Lung microvascular endothelial cell (primary cell): Measurements from ENCODE around the gene PET117. TPM values are rescaled to one million over a fixed set of nuclear protein-coding genes. Genes with fewer than 3 reads are reported as not detected.
A peak's percentile ranks its signal among the peaks of the same experiment; 100 is the strongest.
"Not testable (repeated sequence)": the region's sequence is repeated elsewhere in the genome, so short reads cannot be mapped to it uniquely, and the experiment has no call there.

Experiments
- DNase-seq, 2 donors: peaks; one replicate each; pipeline versions ENCODE4 v3.0.0 to v3.0.0-alpha.2; 2010; ENCODE audit warnings: low read depth in 2 of 2
- total RNA-seq: library from RNA; depleted of rRNA; stranded (reverse); fragments of >200 nt; gene quantifications from 2 replicates; pipeline ENCODE4 v1.2.1, GENCODE V29; 2014

Gene PET117, protein sequence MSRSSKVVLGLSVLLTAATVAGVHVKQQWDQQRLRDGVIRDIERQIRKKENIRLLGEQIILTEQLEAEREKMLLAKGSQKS
- 5.8 and 6.1 TPM in 2 replicates for total RNA-seq

DNA sequence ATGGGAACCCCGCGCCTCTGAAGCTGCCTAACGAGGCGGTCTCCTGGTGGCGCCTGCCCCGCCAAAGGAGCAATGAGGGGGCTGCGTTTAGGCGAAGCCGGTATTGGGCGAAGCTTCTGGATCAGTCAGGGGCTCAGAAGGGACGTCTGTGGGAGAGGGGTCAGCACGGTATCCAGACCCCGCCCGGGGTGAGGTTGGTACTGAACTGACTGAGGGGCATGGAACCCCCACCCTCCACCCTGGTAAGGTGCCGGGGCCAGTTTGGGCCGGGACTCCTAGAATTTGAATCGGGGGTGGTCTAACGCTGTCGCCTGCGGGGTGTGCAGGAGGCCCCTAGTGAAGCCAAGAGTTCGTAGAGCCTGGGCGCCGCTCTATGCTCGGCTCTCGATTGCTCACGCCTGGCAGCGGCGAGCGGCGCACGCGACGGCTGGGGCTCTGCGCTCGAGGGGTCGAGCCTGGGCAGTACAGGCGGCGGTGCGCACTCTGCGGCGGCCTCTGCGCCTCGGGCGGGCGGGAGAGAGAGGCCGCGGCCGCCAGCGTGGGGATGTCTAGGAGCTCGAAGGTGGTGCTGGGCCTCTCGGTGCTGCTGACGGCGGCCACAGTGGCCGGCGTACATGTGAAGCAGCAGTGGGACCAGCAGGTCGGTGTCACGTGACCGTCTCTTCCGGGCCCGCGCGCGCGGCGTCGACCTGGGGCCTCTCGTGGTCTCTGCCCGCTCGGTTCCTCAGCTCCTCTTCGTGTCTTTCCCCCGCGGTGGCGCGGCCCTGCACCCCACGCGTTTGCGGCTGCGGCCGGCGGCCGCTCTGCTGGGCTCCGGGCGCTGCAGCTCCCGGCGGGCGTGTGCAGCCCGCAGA is at the start of gene PET117, which contains the start of gene KAT14:
TSS of gene PET117 (plus strand) at position 452 of the 854 bp plus-strand sequence. CDS start at position 545, 93 bp downstream.
TSS of gene KAT14 (plus strand) at position 452 of the 854 bp plus-strand sequence. CDS start 4,798 bp downstream, outside the sequence.
- peak; percentile 93 to 95 for DNase-seq

DNA sequence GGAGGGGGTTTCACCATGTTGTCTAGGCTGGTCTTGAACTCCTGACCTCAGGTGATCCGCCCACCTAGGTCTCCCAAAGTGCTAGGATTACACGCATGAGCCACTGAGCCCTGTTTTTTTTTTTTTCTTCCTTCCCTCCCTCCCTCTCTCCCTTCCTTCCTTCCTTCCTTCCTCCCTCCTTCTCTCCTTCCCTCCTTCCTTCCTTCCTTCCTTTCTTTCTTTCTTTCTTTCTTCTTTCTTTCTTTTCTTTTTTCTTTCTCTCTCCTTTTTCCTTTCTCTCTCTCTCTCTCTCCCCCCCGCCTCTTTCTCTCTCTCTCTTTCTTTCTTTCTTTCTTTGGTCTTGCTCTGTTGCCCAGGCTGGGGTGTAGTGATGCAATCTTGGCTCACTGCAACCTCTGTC is 49.4 kb upstream of the PET117 start:
- not testable (repeated sequence) for DNase-seq

DNA sequence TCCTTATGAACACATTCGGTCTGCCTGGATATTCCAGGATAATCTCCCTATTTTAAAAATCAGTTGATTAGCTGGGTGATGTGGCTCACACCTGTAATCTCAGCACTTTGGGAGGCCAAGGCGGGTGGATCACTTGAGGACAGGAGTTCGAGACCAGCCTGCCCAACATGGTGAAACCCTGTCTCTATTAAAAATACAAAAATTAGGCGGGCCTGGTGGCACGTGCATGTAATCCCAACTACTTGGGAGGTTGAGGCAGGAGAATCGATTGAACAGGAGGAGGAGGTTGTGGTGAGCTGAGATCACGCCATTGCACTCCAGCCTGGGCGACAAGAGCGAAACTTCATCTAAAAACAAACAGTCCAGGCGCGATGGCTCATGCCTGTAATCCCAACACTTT is 48.8 kb upstream of the PET117 start:
- DNase-seq = not testable (repeated sequence)

DNA sequence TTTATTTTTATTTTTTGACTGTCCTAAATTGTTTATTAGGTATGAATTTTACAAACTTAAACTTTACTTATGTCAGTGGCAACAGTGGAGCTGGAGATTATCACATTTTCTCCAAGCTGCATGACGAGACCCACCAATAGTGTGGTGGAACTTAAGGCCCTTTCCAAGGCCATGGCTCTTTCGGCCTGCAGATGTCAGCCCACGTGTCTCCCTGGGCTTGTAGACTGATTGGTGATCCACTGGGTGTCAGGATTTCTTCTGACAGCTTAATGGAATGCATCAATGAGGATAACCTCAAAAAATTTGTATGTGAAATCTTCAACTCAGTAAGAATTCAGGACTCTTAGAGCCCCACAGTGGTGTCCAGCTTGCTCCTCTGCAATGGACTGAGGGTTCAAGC is 47.6 kb upstream of the PET117 start:
- DNase-seq = peak in 1 of 2 donors; percentile 1

DNA sequence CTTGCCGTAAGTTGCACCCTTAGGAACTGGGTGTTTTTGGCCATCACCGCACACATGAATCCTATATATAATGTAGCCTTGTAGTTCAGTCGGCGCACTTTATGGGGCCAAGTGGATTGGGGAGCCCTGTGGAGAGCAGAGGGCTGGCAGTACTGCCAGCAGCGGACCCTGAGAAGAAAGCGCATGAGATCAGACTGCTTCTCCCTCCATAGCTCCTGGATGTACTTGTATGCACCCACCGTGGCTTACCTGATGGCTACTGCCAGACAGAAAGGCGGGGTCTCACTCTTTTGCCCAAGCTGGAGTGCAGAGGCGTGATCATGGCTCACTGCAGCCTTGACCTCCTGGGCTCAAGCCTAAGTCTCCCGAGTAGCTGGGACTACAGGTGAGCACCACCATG is 47.2 kb upstream of the PET117 start:
- DNase-seq = no peak

DNA sequence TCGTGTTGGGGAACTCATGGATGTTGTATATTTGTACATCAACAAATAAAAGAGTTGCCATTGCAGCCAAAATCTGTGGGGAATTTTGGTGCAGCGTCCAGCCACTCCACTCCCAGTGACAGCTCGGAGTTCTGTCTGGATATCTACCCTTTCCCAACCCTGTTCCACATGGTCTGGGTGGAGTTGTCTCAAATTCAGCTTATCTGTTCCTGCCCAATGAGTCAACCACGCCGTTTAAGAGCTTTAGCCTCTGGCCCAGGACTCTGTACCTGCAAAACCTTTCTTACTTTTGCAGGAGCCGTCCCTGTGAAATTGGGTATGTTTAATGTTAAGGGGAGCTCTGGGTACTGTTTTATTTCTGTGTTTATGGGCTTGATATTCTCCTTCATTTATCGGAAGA is 46.0 kb upstream of the PET117 start:
- DNase-seq = no peak

DNA sequence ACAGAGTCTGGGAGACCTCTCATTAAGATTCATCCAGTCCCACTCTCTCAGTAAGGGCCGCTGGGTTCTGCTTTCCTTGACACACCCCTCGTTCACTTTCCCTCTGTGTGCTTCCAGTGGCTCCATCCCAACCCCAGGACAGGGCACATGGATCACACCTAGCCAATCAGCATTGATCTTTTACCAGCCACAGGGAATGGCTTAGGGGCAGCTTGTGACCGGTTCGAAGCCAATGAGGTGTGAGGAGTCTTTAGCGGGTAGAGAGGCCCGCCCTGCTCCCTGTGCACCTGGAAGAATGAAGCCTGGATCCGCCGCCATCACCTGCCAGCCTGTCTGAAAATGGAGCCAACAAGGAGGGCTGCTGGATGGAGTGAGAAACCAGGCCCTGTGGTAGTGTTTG is 44.8 kb upstream of the PET117 start:
- DNase-seq = no peak

DNA sequence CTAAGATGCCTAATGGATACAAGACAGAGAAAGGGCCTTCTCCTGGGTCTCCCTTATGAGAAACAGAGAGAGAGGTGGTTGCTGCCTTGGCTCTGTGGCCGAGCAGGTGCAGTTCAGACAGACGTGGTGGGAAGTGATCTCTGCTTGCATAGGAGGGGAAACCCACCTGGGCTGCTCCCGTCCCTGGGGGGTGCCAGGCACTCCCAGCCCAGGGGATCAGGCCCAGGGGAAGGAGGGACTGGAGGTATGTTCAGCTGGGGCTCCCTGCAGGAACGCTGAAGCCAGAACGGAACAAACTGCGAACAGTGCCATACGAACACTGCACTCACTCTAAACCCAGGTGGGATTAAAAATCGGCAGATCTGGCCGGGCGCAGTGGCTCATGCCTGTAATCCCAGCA is 44.3 kb upstream of the PET117 start:
- no peak for DNase-seq

DNA sequence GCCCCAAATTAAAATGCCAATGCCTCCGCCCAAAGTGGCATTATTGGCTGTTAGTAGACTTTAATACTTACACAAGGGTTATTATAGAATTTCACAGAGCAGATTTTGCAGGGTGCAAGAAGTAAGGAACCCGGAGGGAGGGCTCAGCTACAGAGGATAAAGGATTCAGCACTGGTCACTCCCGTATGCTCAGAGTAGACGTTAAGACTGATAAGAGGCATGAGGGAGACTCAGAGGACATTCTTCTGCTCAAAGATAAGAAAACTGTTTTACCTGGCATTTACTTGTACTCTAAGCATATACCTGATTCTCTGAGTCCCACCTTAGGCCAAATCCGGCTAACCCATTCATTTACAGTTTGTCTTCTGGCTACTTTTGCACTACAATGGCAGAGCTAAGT is 43.5 kb upstream of the PET117 start:
- no peak for DNase-seq

DNA sequence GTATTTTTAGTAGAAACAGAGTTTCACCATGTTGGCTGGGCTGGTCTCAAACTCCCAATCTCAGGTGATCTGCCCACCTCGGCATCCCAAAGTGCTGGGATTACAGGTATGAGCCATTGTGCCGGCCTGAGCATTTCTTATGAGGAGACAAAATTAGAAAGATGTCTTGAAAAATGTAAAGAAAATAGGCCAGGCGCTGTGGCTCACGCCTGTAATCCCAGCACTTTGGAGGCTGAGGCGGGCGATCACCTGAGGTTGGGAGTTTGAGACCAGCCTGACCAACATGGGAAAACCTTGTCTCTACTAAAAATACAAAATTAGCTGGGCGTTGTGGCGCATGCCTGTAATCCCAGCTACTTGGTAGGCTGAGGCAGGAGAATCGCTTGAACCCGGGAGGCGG is 37.1 kb upstream of the PET117 start:
- not testable (repeated sequence) for DNase-seq

DNA sequence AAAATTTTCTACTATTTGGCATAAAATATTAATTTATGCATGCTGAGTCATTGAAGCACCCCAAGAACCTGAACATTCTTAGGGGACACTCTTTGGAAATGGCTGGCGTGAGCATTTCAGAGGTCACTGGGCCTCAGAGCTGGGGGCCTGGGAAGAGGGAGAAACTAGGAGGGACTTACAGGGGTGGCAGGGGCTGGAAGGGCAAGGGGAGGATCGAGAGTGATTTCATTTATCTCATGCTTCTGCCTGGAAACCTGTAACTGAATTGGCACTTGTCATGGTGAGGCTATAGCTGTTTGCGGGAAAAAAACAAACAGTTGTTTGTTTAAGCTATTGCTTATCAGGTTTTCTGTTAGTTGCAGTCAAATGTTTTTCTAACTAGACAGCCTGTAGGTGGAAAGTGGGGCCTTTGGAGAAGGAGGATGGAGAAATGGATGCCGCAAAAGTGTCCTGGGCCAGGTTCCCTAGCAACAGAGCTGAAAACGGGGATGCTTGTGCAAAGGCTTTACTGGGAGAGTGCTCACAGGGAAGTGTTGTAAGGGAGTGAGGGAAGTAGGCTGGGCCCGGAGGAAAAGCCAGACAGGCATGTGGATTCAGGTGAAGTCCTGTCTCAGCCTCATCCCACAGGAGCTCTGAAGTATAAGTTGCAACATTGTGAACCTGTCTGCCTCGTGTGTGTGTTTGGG is 36.4 kb upstream of the PET117 start:
- DNase-seq = no peak

DNA sequence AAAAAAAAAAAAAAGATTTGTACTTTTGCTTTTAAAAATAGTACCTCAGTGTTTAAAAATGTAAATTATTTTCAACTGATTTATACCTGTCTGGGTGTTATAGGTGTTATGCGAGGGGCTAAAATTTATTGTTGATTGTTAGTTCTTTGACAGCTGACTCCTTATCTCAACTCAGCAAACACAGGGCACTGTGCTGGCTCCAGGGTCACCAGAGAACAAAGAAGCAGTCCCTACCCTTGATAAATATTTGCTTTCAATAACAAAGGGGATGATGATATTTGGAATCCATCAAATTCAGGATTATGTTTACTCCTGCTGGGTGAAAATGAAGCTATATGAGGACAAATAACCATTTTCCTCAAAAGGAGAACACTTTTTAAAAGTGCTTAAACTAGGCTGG is 34.2 kb upstream of the PET117 start:
- DNase-seq = no peak

DNA sequence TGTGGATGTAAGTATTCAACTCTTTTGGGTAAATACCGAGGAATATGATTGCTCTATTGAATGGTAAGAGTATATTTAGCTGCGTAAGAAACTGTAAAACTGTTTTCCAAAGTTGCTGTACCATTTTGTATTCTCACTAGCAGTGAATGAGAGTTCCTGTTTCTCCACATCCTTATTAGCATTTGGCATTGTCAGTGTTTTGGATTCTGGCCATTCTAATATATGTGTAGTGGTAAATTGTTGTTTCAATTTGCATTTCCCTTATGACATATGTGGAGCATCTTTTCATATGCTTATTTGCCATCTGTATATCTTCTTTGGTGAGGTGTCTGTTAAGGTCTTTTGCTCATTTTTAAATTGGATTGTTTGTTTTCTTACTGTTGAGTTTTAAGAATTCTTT is 29.3 kb upstream of the PET117 start:
- DNase-seq = no peak

DNA sequence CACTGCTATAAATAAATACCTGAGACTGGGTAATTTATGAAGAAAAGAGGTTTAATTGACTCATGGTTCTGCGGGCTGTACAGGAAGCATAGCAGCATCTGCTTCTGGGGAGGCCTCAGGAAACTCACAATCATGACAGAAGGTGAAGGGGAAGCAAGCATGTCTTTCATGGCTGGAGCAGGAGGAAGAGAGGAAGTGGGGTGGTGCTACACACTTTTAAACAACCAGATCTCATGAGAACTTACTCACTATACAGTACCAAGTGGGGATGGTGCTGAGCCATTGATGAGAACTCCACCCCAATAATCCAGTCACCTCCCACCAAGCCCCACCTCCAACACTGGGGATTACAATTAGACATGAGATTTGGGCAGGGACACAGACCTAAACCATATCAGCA is 9.1 kb upstream of the PET117 start:
- DNase-seq = not testable (repeated sequence)

DNA sequence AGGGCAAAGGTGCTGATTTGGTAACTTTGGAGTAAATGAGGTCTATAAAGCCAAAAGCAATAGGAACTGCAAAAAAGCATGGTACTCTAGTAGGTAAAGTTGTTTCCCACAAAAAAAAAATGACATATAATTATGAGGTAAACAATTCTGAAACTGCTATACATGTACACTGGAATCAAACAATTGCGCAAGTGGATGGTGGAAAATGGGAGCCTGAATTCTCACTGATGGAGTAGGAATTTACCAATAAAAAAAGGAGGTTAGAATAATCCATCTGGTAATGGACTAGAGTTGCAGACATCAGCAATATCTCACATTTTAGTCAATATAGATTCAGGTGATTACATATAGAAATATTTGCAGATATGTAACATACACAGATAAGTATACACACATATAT is 5.0 kb upstream of the PET117 start:
- no peak for DNase-seq

DNA sequence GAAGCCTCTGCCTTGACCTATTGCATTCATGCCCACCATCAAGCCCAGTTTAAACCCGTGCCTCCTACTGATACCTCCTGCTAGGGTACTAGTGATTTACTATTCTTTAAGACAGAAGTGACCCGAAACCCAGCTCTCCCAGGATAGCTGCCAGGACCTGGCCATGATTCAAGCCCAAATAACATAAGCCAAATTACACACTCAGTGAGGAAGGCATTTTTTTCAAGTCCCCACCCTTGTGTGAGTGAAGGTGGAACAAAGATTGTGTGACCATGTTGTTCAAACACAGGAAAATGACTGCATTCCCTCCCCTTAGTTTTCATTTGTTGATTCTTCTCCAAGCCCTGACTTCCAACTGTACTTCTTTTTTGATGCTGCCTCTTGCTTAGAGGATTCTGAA is 3.7 kb upstream of the PET117 start:
- DNase-seq = no peak

DNA sequence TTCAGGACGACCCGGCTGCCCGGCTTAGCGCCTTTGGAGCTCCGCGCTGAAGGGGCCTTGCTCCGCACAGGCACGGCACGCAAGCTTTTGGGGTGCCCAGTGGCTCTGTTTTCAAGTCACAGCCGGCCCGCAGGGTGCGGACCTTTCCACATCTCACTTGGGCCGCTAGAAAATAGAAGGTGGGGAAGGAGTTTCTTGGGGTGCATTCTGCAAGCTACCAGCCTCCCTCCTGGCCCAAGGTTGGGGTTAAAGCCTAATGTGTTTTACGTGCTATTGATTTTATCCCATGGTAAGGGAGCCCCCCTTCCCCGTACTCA is 561 bp downstream of the PET117 start:
- no peak for DNase-seq

DNA sequence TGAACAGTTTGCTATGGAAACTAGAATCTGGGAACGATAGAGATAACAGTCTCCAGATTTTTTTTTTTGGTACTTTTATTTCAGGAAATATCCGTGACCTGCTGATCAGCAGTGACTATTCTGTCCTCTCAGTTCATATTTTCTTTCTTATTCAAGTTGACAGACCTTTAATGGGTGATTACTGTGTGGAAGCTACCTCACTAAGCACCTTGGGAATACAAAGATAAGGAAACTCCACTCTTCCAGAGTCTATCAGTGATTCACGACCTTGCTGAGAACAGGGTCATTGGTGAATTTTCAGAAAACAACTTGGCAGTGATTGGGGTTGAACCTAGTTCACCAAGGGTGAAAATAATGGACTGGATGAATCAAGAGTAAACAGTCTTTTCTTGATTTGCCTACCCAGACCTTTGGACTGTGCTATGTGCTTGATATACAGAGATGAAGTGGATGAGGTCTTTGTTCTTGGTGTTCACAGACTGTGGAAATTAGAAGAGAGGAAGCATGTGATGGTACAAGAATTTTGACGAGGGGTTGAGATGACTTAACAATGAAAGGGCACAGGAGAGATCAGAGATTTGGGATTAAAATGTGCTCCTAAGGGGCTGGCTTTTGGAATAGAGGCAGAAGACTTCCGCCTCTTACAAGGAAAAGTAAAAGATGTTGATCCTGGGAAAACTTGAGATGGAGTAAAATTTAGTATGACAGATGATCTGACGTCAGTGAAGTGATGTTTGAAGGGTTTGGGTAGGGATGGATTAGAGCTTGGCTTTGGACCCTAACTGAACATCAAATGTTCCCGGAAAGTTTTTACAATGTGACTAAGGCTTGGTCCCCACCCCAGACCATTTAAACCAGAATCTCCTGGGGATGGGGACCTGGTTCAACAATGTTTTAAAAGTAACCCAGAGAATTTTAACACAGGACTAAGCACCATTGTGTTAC is 1.2 kb downstream of the PET117 start:
- DNase-seq = peak in 1 of 2 donors; percentile 7

DNA sequence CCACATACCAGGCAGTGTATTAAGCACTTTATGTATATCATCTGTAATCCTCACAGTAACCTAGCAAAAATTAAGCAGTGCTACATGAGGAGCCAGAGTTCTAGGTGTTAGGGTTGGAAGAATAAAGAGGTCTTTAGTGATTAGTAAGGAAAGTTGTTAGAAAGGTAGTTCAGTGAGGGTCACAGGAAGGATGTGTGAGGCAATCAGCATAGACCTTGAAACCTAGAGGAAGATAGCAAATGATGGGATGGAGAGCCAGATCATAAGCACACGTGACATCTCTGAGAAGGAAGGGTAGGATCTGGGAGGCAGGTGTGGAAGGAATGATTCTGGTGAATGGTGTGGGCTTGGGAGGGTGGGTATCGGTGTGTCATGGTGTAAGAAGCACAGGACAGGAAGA is 2.2 kb downstream of the PET117 start:
- no peak for DNase-seq

DNA sequence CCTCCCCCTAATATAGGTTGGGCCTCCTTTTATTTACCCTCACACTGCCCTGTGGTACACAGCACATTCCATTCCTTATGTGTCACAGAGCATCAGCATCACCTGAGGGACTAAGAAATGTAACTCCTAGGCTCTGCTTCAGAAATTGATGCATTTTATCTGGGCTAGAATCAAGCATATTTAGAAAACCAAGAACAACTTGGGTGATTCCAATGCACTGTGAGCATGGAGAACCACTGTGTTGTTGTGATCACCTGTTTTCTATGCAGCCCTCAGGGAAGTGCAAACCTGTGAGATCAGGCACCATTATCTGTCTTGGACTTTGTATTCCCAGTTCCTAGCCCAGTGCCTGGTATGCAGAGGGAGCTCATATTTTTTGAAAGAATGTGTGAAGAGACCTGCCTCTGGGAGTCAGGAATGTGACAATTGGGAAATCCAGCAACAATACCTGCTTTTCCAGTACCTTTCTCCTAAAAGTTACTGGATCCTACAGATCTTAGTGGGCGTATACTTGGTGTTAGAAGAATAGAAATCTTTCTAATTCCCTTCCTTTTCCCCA is 7.0 kb downstream of the PET117 start:
- no peak for DNase-seq

DNA sequence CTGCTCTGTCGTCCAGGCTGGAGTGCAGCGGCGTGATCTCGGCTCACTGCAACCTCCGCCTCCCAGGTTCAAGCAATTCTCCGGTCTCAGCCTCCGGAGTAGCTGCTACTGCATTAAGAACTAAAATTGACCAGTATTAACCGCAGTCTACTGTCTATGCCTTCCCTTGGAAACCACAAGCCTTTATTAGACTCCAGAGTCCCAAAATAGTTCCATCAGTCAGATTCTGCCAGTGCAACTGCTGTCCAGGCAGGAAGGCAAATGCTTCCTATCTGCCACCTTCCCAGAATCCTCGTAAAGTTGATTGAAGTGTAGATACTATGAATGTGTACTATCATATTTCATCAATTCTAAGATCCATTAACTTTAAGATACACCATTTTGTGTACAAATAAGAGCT is 16.7 kb downstream of the PET117 start:
- no peak for DNase-seq
